Femur (tissue), 1 donor: Measurements from ENCODE around the gene ABLIM2.

ENCODE experiments used
- DNase-seq: peaks from one replicate; pipeline ENCODE4 v3.0.0-alpha.2; 2017

The ABLIM2 gene

GRCh38 chr4:8101213-8102075, 57.2 kb downstream of the ABLIM2 start:
- peak; percentile 64 for DNase-seq

DNA sequence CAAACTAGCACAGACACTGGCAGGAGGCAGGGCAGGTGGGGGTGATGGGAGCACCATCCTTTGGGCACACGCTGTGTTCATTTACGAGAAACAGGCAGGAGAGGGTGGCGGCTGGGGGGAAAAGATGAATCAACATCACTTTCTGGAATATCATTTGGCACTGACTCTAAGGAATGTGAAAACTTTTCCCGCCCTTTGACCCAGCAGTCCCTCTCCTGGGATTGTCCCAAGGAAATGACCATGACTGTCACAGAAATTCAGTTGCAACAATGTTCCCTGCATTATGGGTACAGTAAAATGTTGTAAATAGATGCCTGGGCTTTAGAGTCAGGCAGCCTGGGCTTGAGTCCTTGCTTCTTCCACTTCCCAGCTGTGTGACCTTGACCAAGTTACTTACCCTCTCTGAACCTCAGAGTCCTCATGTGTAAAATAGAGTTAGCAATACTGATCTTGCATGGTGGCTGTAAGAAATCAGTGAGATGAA, 58.6 kb downstream of the ABLIM2 start:
- DNase-seq, result no peak

GRCh38 chr4:8098506-8098905, 60.1 kb downstream of the ABLIM2 start:
- no peak for DNase-seq

DNA sequence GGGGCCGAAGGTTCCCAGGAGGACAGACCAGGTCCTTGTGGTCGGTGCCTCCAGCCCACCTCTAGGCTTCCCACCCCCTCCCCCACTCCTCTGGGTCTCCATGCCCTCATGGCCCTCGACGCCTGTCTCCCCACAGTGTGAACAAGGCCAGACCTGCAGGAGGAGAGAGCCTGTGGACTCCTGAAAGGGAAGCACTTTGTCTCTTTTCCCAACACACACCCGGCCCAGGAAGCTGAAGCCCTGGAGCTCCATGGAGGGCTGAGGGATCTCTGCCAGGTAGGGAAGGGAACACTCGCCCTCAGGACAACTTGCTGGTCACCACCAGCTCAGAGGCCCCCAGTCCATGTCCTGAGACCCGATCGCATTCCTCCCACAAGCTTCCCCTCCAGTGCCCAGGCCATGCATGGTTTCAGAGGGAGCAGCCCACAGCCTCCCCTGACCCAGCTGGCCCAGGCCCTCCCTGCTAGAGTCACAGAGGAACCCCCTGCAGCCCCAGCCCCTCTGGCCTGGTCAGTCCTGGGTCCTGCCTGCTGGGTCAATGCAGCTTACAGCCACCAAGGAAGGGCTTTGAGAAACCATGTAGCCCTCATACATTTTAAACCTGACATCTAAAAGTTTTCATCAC, 60.8 kb downstream of the ABLIM2 start:
- no peak for DNase-seq

GRCh38 chr4:8097141-8097541, 61.5 kb downstream of the ABLIM2 start:
- DNase-seq, result no peak

DNA sequence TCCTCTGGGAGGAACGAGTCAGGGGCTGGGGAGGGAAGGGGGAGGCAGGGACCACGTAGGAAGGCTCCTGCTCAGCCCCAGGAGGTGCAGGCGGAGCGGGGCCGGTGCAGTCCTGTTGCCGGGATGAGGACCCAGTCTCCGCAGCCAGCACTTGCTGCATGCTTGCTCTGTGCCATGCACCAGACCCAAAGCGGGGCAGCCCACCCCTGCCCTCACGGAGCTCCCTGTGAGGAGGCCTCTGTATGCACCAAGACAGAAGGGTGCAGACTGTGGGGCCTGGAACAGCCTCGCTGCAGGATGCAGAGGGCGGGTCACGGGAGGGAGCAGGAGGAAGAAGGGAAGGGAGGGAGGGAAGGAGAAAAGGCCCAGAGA, 61.9 kb downstream of the ABLIM2 start:
- no peak for DNase-seq

DNA sequence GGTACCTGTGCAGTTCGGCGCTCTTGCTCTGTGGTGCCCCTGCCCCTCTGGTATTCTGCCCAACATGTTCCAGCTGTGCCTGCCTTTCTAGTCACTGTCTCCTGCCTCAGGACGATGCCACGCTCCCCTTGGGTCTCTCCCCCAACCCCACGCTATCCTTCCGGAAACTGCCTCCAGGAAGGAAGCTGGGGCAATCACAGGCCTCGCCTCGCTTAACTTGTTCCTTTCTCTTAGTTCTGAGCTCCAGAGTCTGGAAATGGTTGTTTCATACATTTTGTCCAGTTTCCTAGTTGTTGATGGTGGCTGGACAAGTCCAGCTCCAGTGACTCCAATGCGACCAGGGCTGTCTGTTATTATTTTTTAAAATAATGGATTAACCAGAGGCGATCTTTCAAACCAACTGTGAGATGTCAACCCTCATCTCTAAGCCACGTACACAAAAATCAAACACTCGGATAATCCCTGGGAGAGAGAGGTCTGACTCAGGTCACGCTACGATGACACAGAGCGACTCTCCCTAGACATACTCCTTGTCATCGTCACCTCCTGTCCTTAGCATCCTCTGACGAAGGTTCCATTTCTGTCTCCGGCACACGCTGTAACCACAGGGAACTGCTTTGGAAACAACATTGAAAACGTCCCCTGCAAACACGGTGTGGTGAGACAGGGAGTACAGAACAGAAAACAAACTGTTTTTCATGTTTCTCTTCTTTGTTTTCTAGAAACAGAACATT, 62.5 kb downstream of the ABLIM2 start:
- DNase-seq, result no peak

GRCh38 chr4:8093587-8094274, 64.9 kb downstream of the ABLIM2 start:
- no peak for DNase-seq

DNA sequence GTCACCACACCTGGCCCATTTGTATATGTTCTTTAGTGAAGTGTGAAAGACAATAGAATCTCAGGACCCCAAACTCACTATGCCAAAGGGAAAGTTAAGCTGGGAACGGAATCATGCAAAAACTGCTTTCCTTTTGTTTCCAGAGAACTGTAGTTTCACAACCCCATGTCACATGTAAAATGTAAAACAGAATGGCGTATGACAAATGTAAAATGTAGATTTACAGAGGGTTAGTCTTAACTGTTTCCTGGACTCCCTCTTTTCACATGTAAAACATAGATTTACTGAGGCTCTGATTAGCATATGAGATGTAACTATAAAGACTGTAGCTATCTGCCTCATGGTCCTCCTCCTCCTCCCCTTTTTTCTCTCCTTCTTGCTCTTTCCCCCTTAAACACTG, 66.3 kb downstream of the ABLIM2 start:
- no peak for DNase-seq

- no peak for DNase-seq
These were observed 67.8 kb downstream of the ABLIM2 start for GRCh38 chr4:8090744-8091301.

DNA sequence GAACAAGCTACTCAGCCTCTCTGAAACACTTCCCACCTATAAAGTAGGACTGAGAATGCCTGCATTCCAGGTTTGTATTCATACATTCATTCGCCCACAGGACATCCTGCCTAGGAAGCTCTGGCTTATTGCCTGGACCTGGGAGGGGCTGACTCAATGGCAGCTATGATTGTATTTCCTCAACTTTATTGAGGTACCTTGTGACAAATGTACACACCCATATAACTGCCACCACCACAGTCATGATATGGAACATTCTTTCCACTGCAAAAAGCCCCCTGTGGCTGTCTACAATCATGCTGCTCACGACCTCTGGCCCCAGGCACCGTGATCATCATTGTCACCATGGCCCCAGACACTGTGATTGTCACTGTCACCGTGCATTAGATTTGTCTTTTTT, 68.3 kb downstream of the ABLIM2 start:
- DNase-seq, result no peak

GRCh38 chr4:8089862-8090261, 68.8 kb downstream of the ABLIM2 start:
- DNase-seq, result no peak

- DNase-seq, result no peak
These were observed 69.6 kb downstream of the ABLIM2 start for GRCh38 chr4:8088966-8089491.

GRCh38 chr4:8087921-8088495, 70.6 kb downstream of the ABLIM2 start:
- no peak for DNase-seq

DNA sequence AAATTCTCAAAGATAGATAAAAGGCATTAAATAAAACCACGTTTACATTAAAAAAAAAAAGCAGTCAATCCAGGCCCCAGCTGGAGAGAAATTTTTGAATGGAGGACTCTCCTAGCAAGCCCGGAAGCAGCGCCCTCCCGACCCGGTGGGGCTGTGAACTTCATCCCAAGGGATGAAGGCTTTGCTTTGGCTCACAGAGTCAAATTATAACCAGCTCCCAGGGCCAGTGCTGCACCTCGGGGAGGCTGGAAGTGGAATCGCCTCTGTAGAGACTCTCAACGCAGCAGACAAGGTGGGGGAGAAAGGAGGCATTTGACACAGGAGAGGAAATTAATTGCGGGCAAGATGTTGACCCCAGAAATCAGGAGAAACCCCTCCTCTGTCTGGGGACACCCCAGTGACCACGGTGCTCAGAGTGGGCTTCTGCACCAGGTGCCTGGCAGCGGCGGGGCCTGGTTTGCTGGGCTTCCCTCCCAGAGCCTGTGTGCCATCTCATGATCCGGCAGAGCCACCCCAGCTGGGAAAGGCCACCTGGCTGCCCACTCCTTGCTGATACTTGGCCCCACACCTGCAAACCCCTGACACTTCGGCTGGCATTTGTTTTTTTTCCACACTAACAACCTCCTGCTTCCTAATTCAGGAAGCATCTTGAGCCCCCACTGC, 71.7 kb downstream of the ABLIM2 start:
- DNase-seq, result no peak

- no peak for DNase-seq
These were observed 73.0 kb downstream of the ABLIM2 start for GRCh38 chr4:8085491-8086117.

GRCh38 chr4:8084712-8085490, 73.7 kb downstream of the ABLIM2 start:
- no peak for DNase-seq

DNA sequence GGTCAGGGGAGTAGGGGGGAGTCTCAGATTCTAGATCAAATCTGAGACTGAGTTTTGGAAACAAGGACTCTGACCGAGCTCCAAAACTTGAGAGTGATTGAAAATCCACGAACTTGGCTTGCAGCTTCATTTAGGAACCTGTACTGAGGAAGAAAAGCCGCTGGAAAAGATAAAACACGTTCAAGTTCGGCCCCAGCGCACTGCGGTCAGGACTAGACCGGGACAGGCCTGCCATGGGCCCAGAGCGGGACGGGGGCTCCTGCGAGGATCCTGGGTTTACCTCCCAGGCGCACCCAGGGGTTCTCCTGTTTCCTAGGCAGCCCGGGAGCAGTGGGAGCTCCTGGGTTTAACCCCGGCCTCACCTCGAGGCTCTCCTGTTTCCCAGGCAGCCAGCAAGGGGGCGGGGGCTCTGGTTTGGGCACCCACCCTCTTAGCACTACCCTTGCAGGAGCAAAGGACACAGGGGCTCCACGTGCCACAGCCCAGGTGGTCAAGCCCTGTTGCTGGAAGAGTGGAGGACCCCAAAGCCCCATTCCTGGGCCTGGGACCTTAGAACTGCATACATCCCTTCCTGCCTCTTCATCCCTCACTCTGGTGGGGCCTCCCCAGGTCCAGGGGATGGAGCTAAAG, 74.5 kb downstream of the ABLIM2 start:
- DNase-seq, result no peak

GRCh38 chr4:8083086-8083825, 75.4 kb downstream of the ABLIM2 start:
- DNase-seq, result no peak
